K562 (cell line): ENCODE measurements around the gene EIF4G1. TPM values are rescaled to one million over a fixed set of nuclear protein-coding genes. Genes with fewer than 3 reads are reported as not detected.

ENCODE experiments used
- BRF1 ChIP-seq: IDR thresholded peaks from 3 replicates; pipeline ENCODE4 v1.6.1; 2011; ENCODE audit warnings: borderline replicate concordance, mild to moderate bottlenecking; ENCODE audit not compliant: insufficient read length; ENCODE audit errors: extremely low read depth
- E2F3 ChIP-seq: fragments of 250-450 bp; sonication (Bioruptor Pico); IDR thresholded peaks from 2 replicates; pipeline ENCODE4 v1.4.0; 2020; ENCODE audit warnings: mild to moderate bottlenecking
- KDM4B ChIP-seq, 2 experiments: fragments of 450-650 bp in 1 of 2; sonication (generic) in 1 of 2; IDR thresholded peaks; 2 replicates each; pipeline ENCODE4 v1.6.1; 2016 to 2017; ENCODE audit warnings: borderline replicate concordance in 2 of 2, antibody characterized with exemption in 1 of 2, low read depth in 1 of 2, mild to moderate bottlenecking in 1 of 2
- L3MBTL2 ChIP-seq: fragments of 450-650 bp; IDR thresholded peaks from 2 replicates; pipeline ENCODE4 v1.6.1; 2016; ENCODE audit warnings: mild to moderate bottlenecking, moderate library complexity
- LEF1 ChIP-seq: fragments of 450-650 bp; IDR thresholded peaks from 2 replicates; pipeline ENCODE4 v1.6.1; 2016; ENCODE audit warnings: mild to moderate bottlenecking
- MED1 ChIP-seq: sonication (generic); formaldehyde crosslinking; IDR thresholded peaks from 2 replicates; pipeline ENCODE4 v1.8.1; 2023; ENCODE audit warnings: missing genetic modification reagents, borderline replicate concordance
- NRF1 ChIP-seq, 2 experiments: fragments of 450-650 bp; IDR thresholded peaks in 1 of 2; conservative IDR thresholded peaks in 1 of 2; 2 replicates each; pipeline ENCODE4 v1.6.1; 2014; ENCODE audit warnings: mild to moderate bottlenecking in 2 of 2
- RAD21 ChIP-seq, 2 experiments: fragments of 250-450 bp in 1 of 2; fragments of 450-650 bp in 1 of 2; sonication (Bioruptor Pico) in 1 of 2; formaldehyde crosslinking in 1 of 2; IDR thresholded peaks in 1 of 2; conservative IDR thresholded peaks in 1 of 2; 2 replicates each; pipeline versions ENCODE4 v1.4.0 to v1.8.0; 2020 to 2022; ENCODE audit warnings: mild to moderate bottlenecking in 2 of 2, moderate library complexity in 1 of 2
- TAF9B ChIP-seq: fragments of 450-650 bp; IDR thresholded peaks from 2 replicates; pipeline ENCODE4 v1.6.1; 2018; ENCODE audit warnings: mild to moderate bottlenecking; ENCODE audit not compliant: partially characterized antibody
- TBP ChIP-seq: optimal IDR thresholded peaks from 2 replicates; pipeline ENCODE3; 2011; ENCODE audit warnings: low read depth, low read length, improper control_type of control experiment
- ZFP36 ChIP-seq: fragments of 150-350 bp; IDR thresholded peaks from 2 replicates; pipeline ENCODE4 v1.6.1; 2018; ENCODE audit warnings: low read length, low read depth; ENCODE audit not compliant: partially characterized antibody
- ZNF282 ChIP-seq: sonication (generic); formaldehyde crosslinking; IDR thresholded peaks from 2 replicates; pipeline ENCODE4 v1.8.1; 2023; ENCODE audit warnings: missing genetic modification reagents
- ZNF354B ChIP-seq: fragments of 250-450 bp; sonication (Bioruptor Pico); IDR thresholded peaks from 2 replicates; pipeline ENCODE4 v1.4.0; 2020
- polyA plus RNA-seq, 8 experiments: library from polyadenylated mRNA; depleted of rRNA in 4 of 8; stranded (reverse) in 5 of 8; unstranded in 3 of 8; fragments of >200 nt; fragmentation: Nextera tagmentation in 2 of 8; fragmentation: Illumina TruSeq in 1 of 8; extraction: Ambion mirVana in 2 of 8; extraction: Trizol in 1 of 8; gene quantifications; 2 replicates each; pipeline versions ENCODE4 v1.2.1 to v1.2.3, GENCODE V29; 2011 to 2014; ENCODE audit warnings: inconsistent platforms in 1 of 8, missing spikeins in 1 of 8
- total RNA-seq, 7 experiments: library from RNA; depleted of rRNA in 6 of 7; stranded (reverse); fragments of >200 nt in 6 of 7; fragmentation: Illumina TruSeq in 2 of 7; extraction: Trizol in 2 of 7; gene quantifications; 2 replicates each; pipeline versions ENCODE4 v1.2.1 to v1.2.3, GENCODE V29; 2011 to 2021; ENCODE audit warnings: low replicate concordance in 1 of 7
- TF ChIP-seq, protein P1 (sequence below), 2 experiments: fragments of 200-800 bp in 1 of 2; sonication (Bioruptor generic) in 1 of 2; sonication (generic) in 1 of 2; formaldehyde crosslinking in 1 of 2; IDR thresholded peaks in 1 of 2; conservative IDR thresholded peaks in 1 of 2; 2 replicates each; pipeline versions ENCODE4 v1.5.0 to v1.6.1; 2016 to 2020; ENCODE audit warnings: missing compliant biosample characterization in 1 of 2, missing genetic modification characterization in 1 of 2, missing genetic modification reagents in 1 of 2
- TF ChIP-seq, protein P2 (sequence below): fragments of 200-800 bp; sonication (Bioruptor generic); IDR thresholded peaks from 2 replicates; pipeline ENCODE4 v1.6.1; 2017; ENCODE audit warnings: missing genetic modification characterization, missing compliant biosample characterization
- TF ChIP-seq, protein P3 (sequence below): fragments of 250-450 bp; sonication (Bioruptor Pico); IDR thresholded peaks from 2 replicates; pipeline ENCODE4 v1.4.0; 2020
- TF ChIP-seq, protein P4 (sequence below): fragments of 450-650 bp; IDR thresholded peaks from 2 replicates; pipeline ENCODE4 v1.6.1; 2017; ENCODE audit warnings: antibody characterized with exemption, mild to moderate bottlenecking
- TF ChIP-seq, protein P5 (sequence below), 3 experiments: IDR thresholded peaks in 2 of 3; conservative IDR thresholded peaks in 1 of 3; 2 replicates each; pipeline ENCODE4 v1.5.1; 2011 to 2012; ENCODE audit warnings: low read length in 3 of 3, mild to moderate bottlenecking in 3 of 3, control low read depth in 2 of 3, improper control_type of control experiment in 1 of 3, inconsistent platforms in 1 of 3, low read depth in 1 of 3, mixed read lengths in 1 of 3, moderate library complexity in 1 of 3; ENCODE audit not compliant: insufficient read depth in 2 of 3

The EIF4G1 gene
- total and polyA plus RNA-seq, 9 of the 15 experiments (the other 6 are each of a cell fraction or from before 2014, with no cell fraction given): 4.6 to 505 (median 155) TPM

DNA sequence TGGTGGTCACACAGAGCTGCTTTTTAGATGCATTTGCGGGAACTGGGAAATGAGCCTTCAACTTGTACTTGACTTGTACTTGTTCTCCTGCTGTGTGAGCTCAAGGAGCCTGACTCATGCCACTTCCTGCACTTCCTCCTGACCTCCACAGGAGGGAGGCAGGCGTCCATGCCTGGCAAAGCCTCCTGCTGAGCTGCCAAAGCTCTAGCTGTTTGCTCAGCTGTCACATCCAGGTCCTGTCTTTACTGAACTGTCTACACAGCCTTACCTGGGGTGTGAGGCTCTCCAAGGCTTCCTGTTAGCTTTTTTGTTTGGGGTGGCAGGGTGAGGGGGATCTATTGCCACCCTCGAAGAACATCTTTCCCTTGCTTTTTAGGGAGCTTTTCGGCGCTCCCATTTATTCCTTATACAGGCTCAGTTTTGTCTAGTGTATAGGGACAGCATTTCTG is 57.2 kb downstream of the EIF4G1 start (continued):
- no peak for TF ChIP-seq TAF9B
- peak; percentile 18 for TF ChIP-seq ZFP36
- TF ChIP-seq MED1: no peak
- no peak for TF ChIP-seq ZNF354B (CRISPR knock-in tag)
- no peak for TF ChIP-seq KDM4B (IDR thresholded peaks at IDR 0.05; ENCODE audit: borderline replicate concordance in 2 of 2, low read depth in 1 of 2)
- peak; percentile 85 to 97 for TF ChIP-seq RAD21 (CRISPR knock-in tag; conservative IDR thresholded peaks at IDR 0.05 in 1 of 2, IDR thresholded peaks at IDR 0.05 in 1 of 2)
- TF ChIP-seq ZNF282 (CRISPR knock-in tag): no peak
- TF ChIP-seq LEF1: no peak
- TF ChIP-seq, protein P1, sequence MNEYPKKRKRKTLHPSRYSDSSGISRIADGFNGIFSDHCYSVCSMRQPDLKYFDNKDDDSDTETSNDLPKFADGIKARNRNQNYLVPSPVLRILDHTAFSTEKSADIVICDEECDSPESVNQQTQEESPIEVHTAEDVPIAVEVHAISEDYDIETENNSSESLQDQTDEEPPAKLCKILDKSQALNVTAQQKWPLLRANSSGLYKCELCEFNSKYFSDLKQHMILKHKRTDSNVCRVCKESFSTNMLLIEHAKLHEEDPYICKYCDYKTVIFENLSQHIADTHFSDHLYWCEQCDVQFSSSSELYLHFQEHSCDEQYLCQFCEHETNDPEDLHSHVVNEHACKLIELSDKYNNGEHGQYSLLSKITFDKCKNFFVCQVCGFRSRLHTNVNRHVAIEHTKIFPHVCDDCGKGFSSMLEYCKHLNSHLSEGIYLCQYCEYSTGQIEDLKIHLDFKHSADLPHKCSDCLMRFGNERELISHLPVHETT (CRISPR knock-in tag; conservative IDR thresholded peaks at IDR 0.05 in 1 of 2, IDR thresholded peaks at IDR 0.05 in 1 of 2): no peak
- TF ChIP-seq, protein P2, sequence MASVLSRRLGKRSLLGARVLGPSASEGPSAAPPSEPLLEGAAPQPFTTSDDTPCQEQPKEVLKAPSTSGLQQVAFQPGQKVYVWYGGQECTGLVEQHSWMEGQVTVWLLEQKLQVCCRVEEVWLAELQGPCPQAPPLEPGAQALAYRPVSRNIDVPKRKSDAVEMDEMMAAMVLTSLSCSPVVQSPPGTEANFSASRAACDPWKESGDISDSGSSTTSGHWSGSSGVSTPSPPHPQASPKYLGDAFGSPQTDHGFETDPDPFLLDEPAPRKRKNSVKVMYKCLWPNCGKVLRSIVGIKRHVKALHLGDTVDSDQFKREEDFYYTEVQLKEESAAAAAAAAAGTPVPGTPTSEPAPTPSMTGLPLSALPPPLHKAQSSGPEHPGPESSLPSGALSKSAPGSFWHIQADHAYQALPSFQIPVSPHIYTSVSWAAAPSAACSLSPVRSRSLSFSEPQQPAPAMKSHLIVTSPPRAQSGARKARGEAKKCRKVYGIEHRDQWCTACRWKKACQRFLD: no peak
- TF ChIP-seq, protein P3, sequence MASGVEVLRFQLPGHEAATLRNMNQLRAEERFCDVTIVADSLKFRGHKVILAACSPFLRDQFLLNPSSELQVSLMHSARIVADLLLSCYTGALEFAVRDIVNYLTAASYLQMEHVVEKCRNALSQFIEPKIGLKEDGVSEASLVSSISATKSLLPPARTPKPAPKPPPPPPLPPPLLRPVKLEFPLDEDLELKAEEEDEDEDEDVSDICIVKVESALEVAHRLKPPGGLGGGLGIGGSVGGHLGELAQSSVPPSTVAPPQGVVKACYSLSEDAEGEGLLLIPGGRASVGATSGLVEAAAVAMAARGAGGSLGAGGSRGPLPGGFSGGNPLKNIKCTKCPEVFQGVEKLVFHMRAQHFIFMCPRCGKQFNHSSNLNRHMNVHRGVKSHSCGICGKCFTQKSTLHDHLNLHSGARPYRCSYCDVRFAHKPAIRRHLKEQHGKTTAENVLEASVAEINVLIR (CRISPR knock-in tag): no peak
- TF ChIP-seq TBP: peak; percentile 31
- TF ChIP-seq BRF1: no peak
- TF ChIP-seq L3MBTL2: no peak
- TF ChIP-seq, protein P4, sequence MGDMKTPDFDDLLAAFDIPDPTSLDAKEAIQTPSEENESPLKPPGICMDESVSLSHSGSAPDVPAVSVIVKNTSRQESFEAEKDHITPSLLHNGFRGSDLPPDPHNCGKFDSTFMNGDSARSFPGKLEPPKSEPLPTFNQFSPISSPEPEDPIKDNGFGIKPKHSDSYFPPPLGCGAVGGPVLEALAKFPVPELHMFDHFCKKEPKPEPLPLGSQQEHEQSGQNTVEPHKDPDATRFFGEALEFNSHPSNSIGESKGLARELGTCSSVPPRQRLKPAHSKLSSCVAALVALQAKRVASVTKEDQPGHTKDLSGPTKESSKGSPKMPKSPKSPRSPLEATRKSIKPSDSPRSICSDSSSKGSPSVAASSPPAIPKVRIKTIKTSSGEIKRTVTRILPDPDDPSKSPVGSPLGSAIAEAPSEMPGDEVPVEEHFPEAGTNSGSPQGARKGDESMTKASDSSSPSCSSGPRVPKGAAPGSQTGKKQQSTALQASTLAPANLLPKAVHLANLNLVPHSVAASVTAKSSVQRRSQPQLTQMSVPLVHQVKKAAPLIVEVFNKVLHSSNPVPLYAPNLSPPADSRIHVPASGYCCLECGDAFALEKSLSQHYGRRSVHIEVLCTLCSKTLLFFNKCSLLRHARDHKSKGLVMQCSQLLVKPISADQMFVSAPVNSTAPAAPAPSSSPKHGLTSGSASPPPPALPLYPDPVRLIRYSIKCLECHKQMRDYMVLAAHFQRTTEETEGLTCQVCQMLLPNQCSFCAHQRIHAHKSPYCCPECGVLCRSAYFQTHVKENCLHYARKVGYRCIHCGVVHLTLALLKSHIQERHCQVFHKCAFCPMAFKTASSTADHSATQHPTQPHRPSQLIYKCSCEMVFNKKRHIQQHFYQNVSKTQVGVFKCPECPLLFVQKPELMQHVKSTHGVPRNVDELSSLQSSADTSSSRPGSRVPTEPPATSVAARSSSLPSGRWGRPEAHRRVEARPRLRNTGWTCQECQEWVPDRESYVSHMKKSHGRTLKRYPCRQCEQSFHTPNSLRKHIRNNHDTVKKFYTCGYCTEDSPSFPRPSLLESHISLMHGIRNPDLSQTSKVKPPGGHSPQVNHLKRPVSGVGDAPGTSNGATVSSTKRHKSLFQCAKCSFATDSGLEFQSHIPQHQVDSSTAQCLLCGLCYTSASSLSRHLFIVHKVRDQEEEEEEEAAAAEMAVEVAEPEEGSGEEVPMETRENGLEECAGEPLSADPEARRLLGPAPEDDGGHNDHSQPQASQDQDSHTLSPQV: no peak
- TF ChIP-seq NRF1 (conservative IDR thresholded peaks at IDR 0.05 in 1 of 2, IDR thresholded peaks at IDR 0.05 in 1 of 2): no peak
- TF ChIP-seq, protein P5, sequence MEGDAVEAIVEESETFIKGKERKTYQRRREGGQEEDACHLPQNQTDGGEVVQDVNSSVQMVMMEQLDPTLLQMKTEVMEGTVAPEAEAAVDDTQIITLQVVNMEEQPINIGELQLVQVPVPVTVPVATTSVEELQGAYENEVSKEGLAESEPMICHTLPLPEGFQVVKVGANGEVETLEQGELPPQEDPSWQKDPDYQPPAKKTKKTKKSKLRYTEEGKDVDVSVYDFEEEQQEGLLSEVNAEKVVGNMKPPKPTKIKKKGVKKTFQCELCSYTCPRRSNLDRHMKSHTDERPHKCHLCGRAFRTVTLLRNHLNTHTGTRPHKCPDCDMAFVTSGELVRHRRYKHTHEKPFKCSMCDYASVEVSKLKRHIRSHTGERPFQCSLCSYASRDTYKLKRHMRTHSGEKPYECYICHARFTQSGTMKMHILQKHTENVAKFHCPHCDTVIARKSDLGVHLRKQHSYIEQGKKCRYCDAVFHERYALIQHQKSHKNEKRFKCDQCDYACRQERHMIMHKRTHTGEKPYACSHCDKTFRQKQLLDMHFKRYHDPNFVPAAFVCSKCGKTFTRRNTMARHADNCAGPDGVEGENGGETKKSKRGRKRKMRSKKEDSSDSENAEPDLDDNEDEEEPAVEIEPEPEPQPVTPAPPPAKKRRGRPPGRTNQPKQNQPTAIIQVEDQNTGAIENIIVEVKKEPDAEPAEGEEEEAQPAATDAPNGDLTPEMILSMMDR (IDR thresholded peaks at IDR 0.05 in 2 of 3, conservative IDR thresholded peaks at IDR 0.05 in 1 of 3; ENCODE audit: insufficient read depth in 2 of 3, low read depth in 1 of 3, low read length in 3 of 3): peak; percentile 95 to 98 (median 97)
- TF ChIP-seq E2F3 (CRISPR knock-in tag): no peak
